Panc1 (cell line): ENCODE results near the gene ADGRL3.

Experiments used
- CTCF ChIP-seq: fragments of 450-650 bp; IDR thresholded peaks from 2 replicates; pipeline ENCODE4 v1.5.1; 2017; ENCODE audit warnings: mild to moderate bottlenecking
- POLR2AphosphoS5 ChIP-seq: IDR thresholded peaks from 2 replicates; pipeline ENCODE4 v1.6.1; 2012; ENCODE audit warnings: mild to moderate bottlenecking, low read depth, low read length, moderate library complexity
- SIN3A ChIP-seq: IDR thresholded peaks from 2 replicates; pipeline ENCODE4 v1.6.1; 2012; ENCODE audit warnings: low read depth, mild to moderate bottlenecking, low read length, moderate library complexity, borderline replicate concordance; ENCODE audit not compliant: insufficient read depth

- TF ChIP-seq CTCF (no peak), SIN3A (no peak), POLR2AphosphoS5 (no peak)
Observed at GRCh38 chr4:61225656-61226055, 25.5 kb downstream of the ADGRL3 start.
